ENCODE data around the gene SSPN.

- TF ChIP-seq EZH2 (IDR thresholded peaks at IDR 0.05; ENCODE audit: borderline replicate concordance, insufficient read depth, low read length, poor library complexity, severe bottlenecking) = no peak
- TF ChIP-seq, protein P1, sequence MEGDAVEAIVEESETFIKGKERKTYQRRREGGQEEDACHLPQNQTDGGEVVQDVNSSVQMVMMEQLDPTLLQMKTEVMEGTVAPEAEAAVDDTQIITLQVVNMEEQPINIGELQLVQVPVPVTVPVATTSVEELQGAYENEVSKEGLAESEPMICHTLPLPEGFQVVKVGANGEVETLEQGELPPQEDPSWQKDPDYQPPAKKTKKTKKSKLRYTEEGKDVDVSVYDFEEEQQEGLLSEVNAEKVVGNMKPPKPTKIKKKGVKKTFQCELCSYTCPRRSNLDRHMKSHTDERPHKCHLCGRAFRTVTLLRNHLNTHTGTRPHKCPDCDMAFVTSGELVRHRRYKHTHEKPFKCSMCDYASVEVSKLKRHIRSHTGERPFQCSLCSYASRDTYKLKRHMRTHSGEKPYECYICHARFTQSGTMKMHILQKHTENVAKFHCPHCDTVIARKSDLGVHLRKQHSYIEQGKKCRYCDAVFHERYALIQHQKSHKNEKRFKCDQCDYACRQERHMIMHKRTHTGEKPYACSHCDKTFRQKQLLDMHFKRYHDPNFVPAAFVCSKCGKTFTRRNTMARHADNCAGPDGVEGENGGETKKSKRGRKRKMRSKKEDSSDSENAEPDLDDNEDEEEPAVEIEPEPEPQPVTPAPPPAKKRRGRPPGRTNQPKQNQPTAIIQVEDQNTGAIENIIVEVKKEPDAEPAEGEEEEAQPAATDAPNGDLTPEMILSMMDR (IDR thresholded peaks at IDR 0.05; ENCODE audit: poor library complexity, severe bottlenecking) = no peak
These were observed 7.2 kb upstream of the SSPN start for GRCh38 chr12:26188127-26188526.

All from neural cell (in vitro differentiated cells).